Esophagus muscularis mucosa (tissue), 4 donors: ENCODE data around the gene NAMPT. TPM values are rescaled to one million over a fixed set of nuclear protein-coding genes. Genes with fewer than 3 reads are reported as not detected.

ENCODE experiments used
- DNase-seq: peaks from one replicate; pipeline ENCODE4 v3.0.0-alpha.2; 2017; ENCODE audit errors: extremely low spot score
- H3K27ac ChIP-seq, 4 donors: fragments of 200-600 bp; sonication (generic); replicated peaks in 1 of 4; 1 replicate in 3 of 4; 2 replicates in 1 of 4; pipeline ENCODE4 v1.5.1; 2016 to 2019; ENCODE audit warnings: mild to moderate bottlenecking in 1 of 4
- H3K27me3 ChIP-seq, 4 donors: fragments of 200-600 bp; sonication (generic); one replicate each; pipeline versions ENCODE4 v1.5.1 to v1.6.0; 2016 to 2019
- H3K36me3 ChIP-seq, 4 donors: fragments of 200-600 bp; sonication (generic); one replicate each; pipeline ENCODE4 v1.5.1; 2016 to 2019
- H3K4me1 ChIP-seq, 4 donors: fragments of 200-600 bp; sonication (generic); one replicate each; pipeline ENCODE4 v1.5.1; 2016 to 2019
- H3K4me3 ChIP-seq, 4 donors: fragments of 200-600 bp; sonication (generic); 1 replicate in 2 of 4; 2 replicates in 2 of 4; pipeline ENCODE4 v1.5.1; 2016 to 2019; ENCODE audit warnings: mild to moderate bottlenecking in 4 of 4, moderate library complexity in 1 of 4
- H3K9me3 ChIP-seq, 4 donors: fragments of 200-600 bp; sonication (generic); 1 replicate in 3 of 4; 2 replicates in 1 of 4; pipeline ENCODE4 v1.5.1; 2016 to 2019
- EP300 ChIP-seq: sonication (generic); formaldehyde crosslinking; IDR thresholded peaks from one replicate; pipeline ENCODE4 v1.6.1; 2017; ENCODE audit warnings: antibody characterized with exemption
- POLR2A ChIP-seq: fragments of 450-650 bp; IDR thresholded peaks from one replicate; pipeline ENCODE4 v1.6.1; 2017; ENCODE audit warnings: antibody characterized with exemption, moderate library complexity, mild to moderate bottlenecking, low read depth
- POLR2AphosphoS5 ChIP-seq, 2 donors: sonication (generic); formaldehyde crosslinking; IDR thresholded peaks; one replicate each; pipeline ENCODE4 v1.6.1; 2017; ENCODE audit warnings: antibody characterized with exemption in 2 of 2
- WGBS: methylation state at CpG from one replicate; pipeline ENCODE4 v1.1.5; 2018; 5-methylcytosine and 5-hydroxymethylcytosine counted together
- intact Hi-C: fragments of 100-400 bp; cut with DNase I; formaldehyde crosslinking; loops from one replicate; pipeline ENCODE4 v1.15.1; 2023
- total RNA-seq, 4 donors: library from RNA; depleted of rRNA; stranded (reverse); fragments of >200 nt; gene quantifications; one replicate each; pipeline versions ENCODE4 v1.1.0 to v1.2.1, GENCODE V29; 2016
- TF ChIP-seq, protein P1 (sequence below), 3 experiments: fragments of 200-600 bp in 2 of 3; fragments of 450-650 bp in 1 of 3; sonication (generic) in 2 of 3; IDR thresholded peaks; one replicate each; pipeline ENCODE4 v1.5.1; 2017 to 2019; ENCODE audit warnings: antibody characterized with exemption in 3 of 3, mild to moderate bottlenecking in 2 of 3, moderate library complexity in 1 of 3

Gene NAMPT
- total RNA-seq, 4 donors from 2014 or later, result 51.2 to 1,009 (median 95.4) TPM

- intact Hi-C loops, result no loop called here
- no peak for DNase-seq
- TF ChIP-seq EP300 (no peak), POLR2A (no peak), POLR2AphosphoS5 (IDR thresholded peaks at IDR 0.05) (no peak)
- TF ChIP-seq, protein P1, sequence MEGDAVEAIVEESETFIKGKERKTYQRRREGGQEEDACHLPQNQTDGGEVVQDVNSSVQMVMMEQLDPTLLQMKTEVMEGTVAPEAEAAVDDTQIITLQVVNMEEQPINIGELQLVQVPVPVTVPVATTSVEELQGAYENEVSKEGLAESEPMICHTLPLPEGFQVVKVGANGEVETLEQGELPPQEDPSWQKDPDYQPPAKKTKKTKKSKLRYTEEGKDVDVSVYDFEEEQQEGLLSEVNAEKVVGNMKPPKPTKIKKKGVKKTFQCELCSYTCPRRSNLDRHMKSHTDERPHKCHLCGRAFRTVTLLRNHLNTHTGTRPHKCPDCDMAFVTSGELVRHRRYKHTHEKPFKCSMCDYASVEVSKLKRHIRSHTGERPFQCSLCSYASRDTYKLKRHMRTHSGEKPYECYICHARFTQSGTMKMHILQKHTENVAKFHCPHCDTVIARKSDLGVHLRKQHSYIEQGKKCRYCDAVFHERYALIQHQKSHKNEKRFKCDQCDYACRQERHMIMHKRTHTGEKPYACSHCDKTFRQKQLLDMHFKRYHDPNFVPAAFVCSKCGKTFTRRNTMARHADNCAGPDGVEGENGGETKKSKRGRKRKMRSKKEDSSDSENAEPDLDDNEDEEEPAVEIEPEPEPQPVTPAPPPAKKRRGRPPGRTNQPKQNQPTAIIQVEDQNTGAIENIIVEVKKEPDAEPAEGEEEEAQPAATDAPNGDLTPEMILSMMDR (IDR thresholded peaks at IDR 0.05), result no peak
- Histone ChIP-seq H3K27me3 (no peaks in the 10 kb centered on the region), H3K36me3 (peaks cover 26 to 96% (median 79%) of the 10 kb centered on the region in 4 donors), H3K27ac (no peak overlapping the region), H3K9me3 (no peaks in the 10 kb centered on the region), H3K4me1 (no peaks in the 10 kb centered on the region), H3K4me3 (no peak overlapping the region)
- 98% methylated on average over 4 of the region's 4 CpGs for WGBS
Observed at GRCh38 chr7:106254525-106255116, 30.2 kb downstream of the NAMPT start.

- no peak for DNase-seq
- no peaks in the 10 kb centered on the region for H3K9me3 ChIP-seq
- TF ChIP-seq EP300 (no peak), POLR2AphosphoS5 (IDR thresholded peaks at IDR 0.05) (no peak), POLR2A (no peak)
- TF ChIP-seq, protein P1 (IDR thresholded peaks at IDR 0.05), result no peak
- no peaks in the 10 kb centered on the region for H3K4me1 ChIP-seq
- no peak overlapping the region for H3K27ac ChIP-seq
- intact Hi-C loops, result no loop called here
- no peak overlapping the region for H3K4me3 ChIP-seq
- WGBS, result 99% methylated on average over 3 of the region's 3 CpGs
- peaks cover 26 to 94% (median 70%) of the 10 kb centered on the region in 4 donors for H3K36me3 ChIP-seq
- no peaks in the 10 kb centered on the region for H3K27me3 ChIP-seq
Observed at GRCh38 chr7:106252568-106252967, 32.2 kb downstream of the NAMPT start.

DNA sequence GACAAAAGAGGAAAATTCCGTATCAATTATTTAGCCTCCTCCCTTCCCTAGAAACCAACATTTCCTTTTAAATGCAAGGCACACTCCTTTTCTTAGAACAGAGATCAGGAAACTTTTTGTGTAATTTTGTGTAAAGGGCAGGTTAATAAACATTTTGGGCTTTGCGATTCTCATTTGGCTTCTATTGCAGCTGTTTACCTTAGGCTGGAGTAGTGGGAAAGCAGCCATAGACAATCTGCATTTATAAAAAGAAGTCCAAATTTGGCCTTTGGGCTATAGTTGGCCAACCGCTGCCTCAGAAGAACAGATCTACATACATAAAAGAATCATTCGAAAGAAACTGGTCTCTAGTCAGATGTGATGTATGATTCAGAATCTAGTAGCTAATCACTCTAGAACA, 35.3 kb downstream of the NAMPT start:
- no peaks in the 10 kb centered on the region for H3K27me3 ChIP-seq
- no peak overlapping the region for H3K4me3 ChIP-seq
- TF ChIP-seq, protein P1 (IDR thresholded peaks at IDR 0.05), result no peak
- intact Hi-C loops, result no loop called here
- H3K36me3 ChIP-seq, result peaks cover 32 to 74% (median 51%) of the 10 kb centered on the region in 4 donors
- no peak overlapping the region for H3K27ac ChIP-seq
- H3K4me1 ChIP-seq, result no peaks in the 10 kb centered on the region
- WGBS, result 93% methylated on average over 4 of the region's 4 CpGs
- peaks cover 0 to 8% (median 0%) of the 10 kb centered on the region in 4 donors for H3K9me3 ChIP-seq
- DNase-seq, result no peak

- no peak for DNase-seq
- Histone ChIP-seq H3K4me3 (no peak overlapping the region), H3K4me1 (no peaks in the 10 kb centered on the region), H3K36me3 (peaks cover 27 to 65% (median 47%) of the 10 kb centered on the region in 4 donors), H3K27ac (no peak overlapping the region), H3K27me3 (no peaks in the 10 kb centered on the region), H3K9me3 (peaks cover 0 to 11% (median 0%) of the 10 kb centered on the region in 4 donors)
- TF ChIP-seq EP300, result no peak
- TF ChIP-seq, protein P1 (IDR thresholded peaks at IDR 0.05), result no peak
- no peak for TF ChIP-seq POLR2AphosphoS5 (IDR thresholded peaks at IDR 0.05)
- TF ChIP-seq POLR2A, result no peak
- 95% methylated on average over 2 of the region's 2 CpGs for WGBS
- intact Hi-C loops, result no loop called here
Observed at GRCh38 chr7:106248600-106248999, 36.2 kb downstream of the NAMPT start.

DNA sequence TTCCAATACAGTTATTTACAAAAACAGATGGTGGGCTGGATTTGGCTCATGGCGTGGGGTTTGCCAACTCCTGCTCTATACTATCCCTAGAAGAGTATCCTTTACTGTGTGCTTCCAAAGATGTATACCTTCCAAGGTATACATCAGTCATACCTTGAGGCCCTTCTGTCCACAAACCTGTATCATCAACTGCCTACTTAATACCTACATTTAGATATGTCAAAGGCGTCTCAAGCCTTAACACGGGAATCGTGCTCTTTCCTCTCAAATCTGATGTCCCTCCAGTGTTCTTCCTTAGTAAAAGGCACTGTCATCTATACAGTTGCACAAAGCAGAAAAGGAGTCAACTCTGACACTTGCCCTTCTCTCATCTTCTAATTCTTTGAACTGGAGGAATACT, 36.9 kb downstream of the NAMPT start:
- WGBS, result over 99% methylated on average over 4 of the region's 4 CpGs
- intact Hi-C loops, result no loop called here
- Histone ChIP-seq H3K27ac (no peak overlapping the region), H3K27me3 (no peaks in the 10 kb centered on the region), H3K9me3 (peaks cover 0 to 11% (median 0%) of the 10 kb centered on the region in 4 donors), H3K36me3 (peaks cover 19 to 57% (median 43%) of the 10 kb centered on the region in 4 donors), H3K4me3 (no peak overlapping the region), H3K4me1 (no peaks in the 10 kb centered on the region)
- DNase-seq, result no peak
- no peak for TF ChIP-seq POLR2A
- no peak for TF ChIP-seq POLR2AphosphoS5 (IDR thresholded peaks at IDR 0.05)
- TF ChIP-seq, protein P1 (IDR thresholded peaks at IDR 0.05), result no peak
- TF ChIP-seq EP300, result no peak
